HG02884 (cell line): Measurements from ENCODE around the gene FAM89B.
"Not testable (repeated sequence)": the region's sequence is repeated elsewhere in the genome, so short reads cannot be mapped to it uniquely, and the experiment has no call there.

Experiments
- ATAC-seq: cut with Tn5 transposase; IDR thresholded peaks from one replicate; pipeline ENCODE4 v1.9.1; 2021; ENCODE audit warnings: mild to moderate bottlenecking, moderate library complexity; ENCODE audit not compliant: unreplicated experiment

FAM89B gene

DNA sequence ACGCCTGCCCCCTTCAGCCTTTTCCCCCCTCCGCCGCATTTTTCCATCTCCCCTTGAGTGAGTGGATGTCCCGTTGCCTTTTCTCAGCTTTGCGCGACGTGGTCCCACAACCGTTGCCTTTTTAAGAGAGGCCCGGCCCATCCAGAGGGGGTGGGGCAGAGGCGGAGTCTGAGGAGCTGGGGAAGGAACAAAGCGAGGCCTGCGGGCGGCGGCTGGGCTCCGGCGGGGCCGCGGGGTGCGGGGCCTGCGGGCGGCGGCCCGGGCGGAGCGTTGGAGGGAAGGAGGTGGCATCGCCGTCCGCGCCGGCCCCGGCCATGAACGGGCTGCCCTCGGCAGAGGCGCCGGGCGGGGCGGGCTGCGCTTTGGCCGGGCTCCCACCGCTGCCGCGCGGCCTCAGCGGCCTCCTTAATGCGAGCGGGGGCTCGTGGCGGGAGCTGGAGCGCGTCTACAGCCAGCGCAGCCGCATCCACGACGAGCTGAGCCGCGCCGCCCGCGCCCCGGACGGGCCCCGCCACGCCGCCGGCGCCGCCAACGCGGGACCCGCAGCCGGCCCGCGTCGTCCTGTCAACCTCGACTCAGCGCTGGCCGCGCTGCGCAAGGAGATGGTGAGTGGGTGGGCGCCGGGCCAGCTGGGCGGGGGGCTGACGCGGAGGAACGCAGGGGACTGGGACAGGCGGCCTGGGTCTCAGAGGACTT is at the start of gene FAM89B:
Gene FAM89B (plus strand): TSS at position 183 of the 696 bp plus-strand sequence. CDS start 132 bp downstream, at position 315.
- no peak for ATAC-seq

DNA sequence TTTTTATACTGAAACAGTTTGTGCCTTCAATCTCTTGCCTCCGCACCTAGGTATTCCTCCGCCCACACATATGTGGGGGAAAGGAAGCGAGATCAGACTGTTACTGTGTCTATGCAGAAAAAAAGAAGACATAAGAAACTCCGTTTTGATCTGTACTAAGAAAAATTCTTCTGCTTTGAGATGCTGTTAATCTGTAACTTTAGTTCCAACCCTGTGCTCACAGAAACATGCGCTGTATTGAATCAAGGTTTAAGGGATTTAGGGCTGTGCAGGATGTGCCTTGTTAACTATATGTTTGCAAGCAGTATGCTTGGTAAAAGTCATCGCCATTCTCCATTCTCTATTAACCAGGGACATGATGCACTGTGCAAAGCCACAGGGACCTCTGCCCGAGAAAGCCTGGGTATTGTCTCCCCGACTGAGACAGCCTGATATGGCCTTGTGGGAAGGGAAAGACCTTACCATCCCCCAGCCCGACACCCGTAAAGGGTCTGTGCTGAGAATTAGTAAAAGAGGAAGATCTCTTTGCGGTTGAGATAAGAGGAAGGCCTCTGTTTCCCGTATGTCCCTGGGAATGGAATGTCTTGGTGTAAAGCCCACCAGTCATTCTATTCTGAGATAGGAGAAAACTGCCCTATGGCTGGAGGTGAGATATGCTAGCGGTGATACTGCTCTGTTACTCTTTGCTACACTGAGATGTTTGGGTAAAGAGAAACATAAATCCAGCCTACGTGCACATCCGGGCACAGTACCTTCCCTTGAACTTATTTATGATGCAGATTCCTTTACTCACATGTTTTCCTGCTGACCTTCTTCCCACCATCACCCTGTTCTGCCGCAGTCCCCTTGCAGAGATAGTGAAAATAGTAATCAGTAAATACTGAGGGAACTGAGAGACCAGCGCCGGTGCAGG is 49.4 kb upstream of the FAM89B start:
- not testable (repeated sequence) for ATAC-seq

DNA sequence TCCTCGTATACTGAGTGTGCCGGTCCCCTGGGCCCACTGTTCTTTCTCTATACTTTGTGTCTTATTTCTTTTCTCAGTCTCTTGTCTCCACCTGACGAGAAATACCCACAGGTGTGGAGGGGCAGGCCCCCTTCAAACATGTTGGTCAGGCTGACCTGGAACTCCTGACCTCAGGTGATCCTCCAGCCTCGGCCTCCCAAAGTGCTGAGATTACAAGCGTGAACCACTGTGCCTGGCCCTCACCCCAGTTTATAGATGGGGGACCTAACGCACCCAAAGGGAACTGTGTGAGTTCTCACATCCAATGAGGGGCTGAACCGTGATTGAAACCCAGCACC is 48.7 kb upstream of the FAM89B start:
- ATAC-seq = not testable (repeated sequence)

GRCh38 chr11:65524014-65524740 is 48.2 kb upstream of the FAM89B start:
- no peak for ATAC-seq

- ATAC-seq = no peak
These were observed 47.4 kb upstream of the FAM89B start, which contains the start of gene SCYL1 for GRCh38 chr11:65524741-65525545. SCYL1 (plus strand) TSS chr11:65525083; CDS start chr11:65525154, 71 bp downstream.

GRCh38 chr11:65525546-65526480 is 46.5 kb upstream of the FAM89B start:
- no peak for ATAC-seq

- no peak for ATAC-seq
These were observed 45.6 kb upstream of the FAM89B start for GRCh38 chr11:65526744-65527143.

GRCh38 chr11:65528819-65529350 is 43.5 kb upstream of the FAM89B start:
- ATAC-seq = no peak

DNA sequence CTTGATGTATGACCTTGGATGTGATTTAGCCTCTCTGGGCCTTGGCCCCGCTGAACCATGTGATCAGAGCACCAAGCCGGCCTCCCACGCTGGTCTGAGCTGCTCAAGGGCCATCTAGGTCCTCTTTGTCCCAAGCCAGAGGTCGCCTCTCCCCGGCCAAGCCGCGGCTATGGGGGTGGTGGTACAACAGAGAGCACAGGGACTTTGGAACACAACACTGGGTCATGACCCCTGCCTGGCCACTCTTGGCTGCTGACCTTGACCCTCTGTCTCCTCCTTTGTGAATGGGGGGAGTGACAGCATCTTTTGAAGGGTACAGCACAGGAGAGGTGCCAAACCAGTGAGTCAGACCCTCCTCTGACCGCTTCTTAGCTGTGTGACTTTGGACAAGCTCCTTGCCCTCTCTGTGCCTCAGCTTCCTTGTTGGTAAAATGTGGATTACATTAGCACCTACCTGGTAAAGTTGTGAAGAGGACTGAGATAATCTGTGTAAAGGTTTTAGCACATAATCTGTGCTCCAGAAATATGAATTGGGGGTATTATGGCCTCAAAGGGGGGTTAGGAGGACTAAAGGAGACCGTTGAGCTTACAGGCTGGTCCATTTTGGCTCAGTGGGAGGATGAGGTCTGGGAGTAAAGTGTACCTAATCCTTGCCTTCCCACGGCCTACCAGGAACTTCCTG is 42.7 kb upstream of the FAM89B start:
- ATAC-seq = no peak

GRCh38 chr11:65530157-65530496 is 42.2 kb upstream of the FAM89B start:
- no peak for ATAC-seq

GRCh38 chr11:65532388-65533064 is 39.8 kb upstream of the FAM89B start:
- ATAC-seq = no peak

DNA sequence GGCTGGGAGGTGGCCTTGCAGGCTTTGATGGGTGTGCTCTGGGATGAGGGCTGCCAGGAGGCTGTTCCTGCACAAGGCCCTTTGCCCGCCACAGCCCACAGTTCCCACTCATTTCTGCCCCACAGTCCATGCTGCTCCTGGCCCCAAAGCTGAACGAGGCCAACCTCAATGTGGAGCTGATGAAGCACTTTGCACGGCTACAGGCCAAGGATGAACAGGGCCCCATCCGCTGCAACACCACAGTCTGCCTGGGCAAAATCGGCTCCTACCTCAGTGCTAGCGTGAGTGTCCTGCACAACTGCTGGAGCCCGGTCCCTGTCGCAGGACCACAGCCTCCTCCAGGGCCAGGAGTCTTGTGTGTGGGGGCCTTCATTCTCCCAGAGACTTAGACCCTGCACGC is 37.2 kb upstream of the FAM89B start:
- ATAC-seq = no peak

DNA sequence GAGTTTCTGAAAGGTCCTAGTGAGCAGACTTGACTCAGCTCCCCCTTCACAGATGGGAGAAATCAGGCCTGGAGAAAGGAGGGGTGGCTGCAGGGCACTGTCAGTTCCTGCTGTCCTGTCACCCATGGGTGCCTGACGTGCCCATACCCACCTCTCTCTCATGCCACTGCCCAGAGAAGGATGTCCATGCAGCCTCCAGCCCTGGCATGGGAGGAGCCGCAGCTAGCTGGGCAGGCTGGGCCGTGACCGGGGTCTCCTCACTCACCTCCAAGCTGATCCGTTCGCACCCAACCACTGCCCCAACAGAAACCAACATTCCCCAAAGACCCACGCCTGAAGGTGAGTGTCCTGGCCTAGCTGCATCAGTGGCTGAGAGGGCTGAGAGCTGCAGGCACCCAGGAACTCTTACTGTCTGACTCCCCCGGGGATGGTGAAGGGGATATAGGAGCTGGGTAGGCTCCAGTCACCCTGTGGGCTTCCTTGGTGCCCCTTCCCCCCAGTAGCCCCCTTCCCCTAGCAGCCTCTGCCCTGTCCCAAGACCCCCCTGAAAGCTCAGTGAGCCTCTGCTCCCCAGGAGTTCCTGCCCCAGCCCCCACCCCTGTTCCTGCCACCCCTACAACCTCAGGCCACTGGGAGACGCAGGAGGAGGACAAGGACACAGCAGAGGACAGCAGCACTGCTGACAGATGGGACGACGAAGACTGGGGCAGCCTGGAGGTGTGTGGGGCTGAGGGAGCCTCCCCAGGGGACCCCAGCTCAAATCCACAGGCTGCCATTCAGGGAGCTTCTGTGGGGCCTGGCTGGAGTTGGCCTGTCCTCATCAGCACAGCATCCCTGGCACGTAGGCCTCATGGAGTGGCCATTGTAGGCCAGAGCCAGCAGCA is 35.7 kb upstream of the FAM89B start:
- ATAC-seq = no peak

GRCh38 chr11:65537296-65537597 is 35.1 kb upstream of the FAM89B start:
- no peak for ATAC-seq

- no peak for ATAC-seq
These were observed 34.6 kb upstream of the FAM89B start for GRCh38 chr11:65537620-65538231.

GRCh38 chr11:65538232-65538914 is 34.0 kb upstream of the FAM89B start:
- ATAC-seq = no peak
